Muscle layer of duodenum (tissue), 2 donors: ENCODE data around the gene LDB3.

Experiments used
- H3K27ac ChIP-seq: one replicate; pipeline ENCODE4 v1.7.0; 2013; ENCODE audit warnings: mild to moderate bottlenecking, low read length
- H3K27me3 ChIP-seq: one replicate; pipeline ENCODE4 v1.7.0; 2013; ENCODE audit warnings: low read depth, mild to moderate bottlenecking, control low read depth, low read length
- H3K36me3 ChIP-seq, 2 donors: one replicate each; pipeline ENCODE4 v1.7.0; 2013; ENCODE audit warnings: low read length in 2 of 2, control low read depth in 1 of 2, mild to moderate bottlenecking in 1 of 2; ENCODE audit not compliant: insufficient read depth in 2 of 2, control insufficient read depth in 1 of 2
- H3K4me1 ChIP-seq, 2 donors: one replicate each; pipeline ENCODE4 v1.7.0; 2013; ENCODE audit warnings: low read length in 2 of 2, mild to moderate bottlenecking in 2 of 2, control low read depth in 1 of 2, moderate library complexity in 1 of 2; ENCODE audit not compliant: insufficient read depth in 2 of 2, control insufficient read depth in 1 of 2
- H3K4me3 ChIP-seq, 2 donors: one replicate each; pipeline ENCODE4 v1.7.0; 2013; ENCODE audit warnings: low read length in 2 of 2, low read depth in 1 of 2, mild to moderate bottlenecking in 1 of 2
- H3K9me3 ChIP-seq, 2 donors: one replicate each; pipeline ENCODE4 v1.7.0; 2013; ENCODE audit warnings: low read length in 2 of 2, control low read depth in 1 of 2, mild to moderate bottlenecking in 1 of 2; ENCODE audit not compliant: control insufficient read depth in 1 of 2
- donor health status: healthy.

LDB3 gene

DNA sequence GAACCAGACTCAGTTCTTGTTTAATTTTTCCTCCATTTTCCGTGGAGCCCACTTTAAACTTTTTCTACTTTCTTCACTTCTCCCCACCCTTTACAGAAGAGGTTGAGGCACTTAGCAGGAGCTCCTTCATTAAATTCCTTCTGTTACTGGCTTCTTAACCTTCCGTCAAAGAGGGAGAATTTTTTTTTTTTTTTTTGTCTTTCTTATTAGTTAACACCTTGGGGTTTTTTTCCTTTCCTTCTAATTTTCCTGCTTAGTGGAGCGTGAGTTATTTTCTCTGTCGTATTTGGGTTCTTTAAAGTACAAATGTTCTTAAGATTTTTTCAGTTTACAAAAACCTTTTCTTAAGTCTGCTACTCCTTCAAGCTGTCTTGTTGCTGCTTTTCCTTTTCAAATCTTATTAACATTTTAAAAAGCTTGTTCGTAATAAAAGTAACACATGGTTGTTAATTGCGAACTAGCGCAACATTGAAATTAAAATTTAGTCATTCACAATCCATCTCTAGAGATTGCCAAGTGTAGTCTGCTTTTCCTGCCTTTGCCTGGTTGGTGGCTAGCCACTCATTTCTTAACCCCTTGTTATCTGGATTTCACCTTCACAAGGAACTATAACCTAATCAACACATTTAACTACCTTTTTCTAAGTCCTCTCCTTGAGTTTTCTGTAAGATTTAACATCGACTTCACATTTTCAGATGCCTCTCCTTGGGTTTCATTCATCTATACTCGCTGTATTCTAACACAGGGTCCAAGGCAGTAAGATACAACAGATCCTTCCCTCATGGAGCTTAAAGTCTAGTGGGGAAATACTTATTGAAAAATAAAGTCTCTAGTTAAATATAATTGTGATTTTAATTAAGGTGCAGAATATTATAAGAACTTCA, 90.1 kb downstream of the LDB3 start:
- Histone ChIP-seq H3K4me3 (peak overlapping the region; percentile 75 to 85), H3K9me3 (no peaks in the 10 kb centered on the region), H3K27ac (peak overlapping the region; percentile 97)

GRCh38 chr10:86759073-86759672, 90.9 kb downstream of the LDB3 start:
- Histone ChIP-seq H3K36me3 (peaks cover 0 to 4% of the 10 kb centered on the region in 2 donors), H3K27me3 (peaks cover 4% of the 10 kb centered on the region), H3K9me3 (no peaks in the 10 kb centered on the region), H3K27ac (peak overlapping the region; percentile 97), H3K4me3 (peak overlapping the region; percentile 75 to 85), H3K4me1 (peaks cover 0 to 10% of the 10 kb centered on the region in 2 donors)

More for the DNA sequence above, 90.1 kb downstream of the LDB3 start:
- Histone ChIP-seq H3K4me1 (peaks cover 0 to 14% of the 10 kb centered on the region in 2 donors), H3K27me3 (peaks cover 4% of the 10 kb centered on the region), H3K36me3 (peaks cover 0 to 4% of the 10 kb centered on the region in 2 donors)

GRCh38 chr10:86763404-86763803, 95.1 kb downstream of the LDB3 start:
- Histone ChIP-seq H3K4me1 (peaks cover 0 to 38% of the 10 kb centered on the region in 2 donors), H3K27me3 (no peaks in the 10 kb centered on the region), H3K9me3 (no peaks in the 10 kb centered on the region), H3K36me3 (no peaks in the 10 kb centered on the region), H3K4me3 (no peak overlapping the region), H3K27ac (no peak overlapping the region)

GRCh38 chr10:86765548-86765947, 97.2 kb downstream of the LDB3 start:
- Histone ChIP-seq H3K27ac (no peak overlapping the region), H3K4me3 (no peak overlapping the region), H3K4me1 (peaks cover 4 to 59% of the 10 kb centered on the region in 2 donors), H3K27me3 (no peaks in the 10 kb centered on the region), H3K9me3 (no peaks in the 10 kb centered on the region), H3K36me3 (no peaks in the 10 kb centered on the region)

DNA sequence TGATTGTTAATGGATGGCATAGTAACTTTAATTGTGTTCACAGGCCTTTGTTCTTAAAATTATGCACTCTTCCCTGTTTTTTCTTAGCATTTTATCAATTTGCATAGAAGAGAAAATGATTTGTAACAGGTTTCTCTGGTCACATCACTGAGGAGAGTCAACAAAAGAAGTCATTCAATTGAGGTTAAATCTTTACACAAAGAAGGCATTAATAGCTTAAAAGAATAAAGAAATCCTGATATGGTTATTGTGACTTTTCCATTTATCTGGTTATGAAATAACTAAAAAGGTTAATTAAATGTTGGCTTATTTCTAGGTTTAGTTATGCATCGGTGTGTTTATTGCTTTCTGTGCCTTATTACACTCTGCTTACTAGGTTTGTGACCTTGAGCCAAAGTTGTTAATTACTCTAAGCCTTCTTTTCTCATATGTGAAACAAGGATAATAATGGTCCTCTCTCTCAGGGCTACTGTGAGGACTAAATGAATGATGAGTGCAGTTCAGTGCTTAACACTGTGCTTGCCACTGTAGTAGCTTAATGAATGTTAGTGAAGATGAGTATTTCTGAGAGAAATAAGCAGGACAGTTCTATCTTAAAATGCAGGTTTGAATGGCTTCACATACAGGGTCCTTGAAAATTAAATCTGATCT, 100.2 kb downstream of the LDB3 start:
- H3K36me3 ChIP-seq: no peaks in the 10 kb centered on the region
- H3K4me3 ChIP-seq: no peak overlapping the region
- no peaks in the 10 kb centered on the region for H3K27me3 ChIP-seq
- no peaks in the 10 kb centered on the region for H3K9me3 ChIP-seq
- peaks cover 4 to 53% of the 10 kb centered on the region in 2 donors for H3K4me1 ChIP-seq
- no peak overlapping the region for H3K27ac ChIP-seq

- Histone ChIP-seq H3K27me3 (no peaks in the 10 kb centered on the region), H3K36me3 (no peaks in the 10 kb centered on the region), H3K4me3 (no peak overlapping the region), H3K9me3 (no peaks in the 10 kb centered on the region), H3K4me1 (peaks cover 4 to 51% of the 10 kb centered on the region in 2 donors), H3K27ac (no peak overlapping the region)
These were observed 101.7 kb downstream of the LDB3 start for GRCh38 chr10:86769991-86770390.

- H3K27ac ChIP-seq: no peak overlapping the region
These were observed 102.2 kb downstream of the LDB3 start for GRCh38 chr10:86770412-86770960.

GRCh38 chr10:86773498-86773897, 105.2 kb downstream of the LDB3 start:
- H3K27ac ChIP-seq: no peak overlapping the region
- no peaks in the 10 kb centered on the region for H3K9me3 ChIP-seq
- no peaks in the 10 kb centered on the region for H3K27me3 ChIP-seq
- no peak overlapping the region for H3K4me3 ChIP-seq
- H3K4me1 ChIP-seq: peaks cover 7 to 39% of the 10 kb centered on the region in 2 donors
- H3K36me3 ChIP-seq: no peaks in the 10 kb centered on the region

More at GRCh38 chr10:86770412-86770960, 102.2 kb downstream of the LDB3 start:
- H3K36me3 ChIP-seq: no peaks in the 10 kb centered on the region
- H3K4me3 ChIP-seq: no peak overlapping the region
- peaks cover 4 to 49% of the 10 kb centered on the region in 2 donors for H3K4me1 ChIP-seq
- H3K27me3 ChIP-seq: no peaks in the 10 kb centered on the region
- H3K9me3 ChIP-seq: no peaks in the 10 kb centered on the region

DNA sequence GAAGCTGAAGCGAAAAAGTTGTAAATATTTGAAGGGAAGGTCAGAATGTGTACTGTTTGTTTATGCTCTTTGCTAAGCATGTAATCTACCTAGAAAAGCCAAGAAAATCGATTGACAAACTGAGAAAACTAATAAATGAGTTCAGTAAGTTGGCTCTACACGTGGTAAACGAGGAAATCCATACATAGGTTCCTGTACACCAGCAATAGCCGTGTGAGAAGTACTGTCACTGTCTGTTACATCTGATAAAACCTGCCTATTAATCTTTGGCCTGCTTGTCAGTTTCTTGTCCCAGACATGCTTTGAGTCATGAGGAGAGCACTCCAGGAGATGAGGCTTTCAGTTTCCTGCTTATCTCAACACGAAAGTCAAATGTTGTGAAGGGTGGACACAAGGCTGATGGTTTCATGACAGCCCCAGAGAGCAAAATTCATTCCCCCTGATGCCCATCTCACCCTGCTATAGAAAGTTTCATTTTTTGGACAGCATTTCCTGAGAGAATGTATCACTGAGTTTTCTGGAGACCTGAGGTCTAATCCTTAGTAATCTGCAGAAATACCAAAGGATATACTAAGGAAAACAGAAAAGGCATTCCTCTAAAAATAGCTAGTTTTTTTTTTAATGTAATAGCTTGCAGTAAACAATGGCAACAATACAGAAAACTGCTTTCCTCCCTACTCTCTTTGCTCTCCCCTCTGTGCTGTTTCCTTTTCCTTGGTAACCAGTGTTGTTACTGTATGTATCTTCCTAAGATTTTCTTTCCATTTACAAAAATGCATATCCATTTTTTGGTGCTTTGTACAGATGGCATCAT, 107.0 kb downstream of the LDB3 start:
- Histone ChIP-seq H3K27me3 (no peaks in the 10 kb centered on the region), H3K4me3 (no peak overlapping the region), H3K36me3 (no peaks in the 10 kb centered on the region), H3K27ac (no peak overlapping the region), H3K9me3 (no peaks in the 10 kb centered on the region), H3K4me1 (peaks cover 3 to 30% of the 10 kb centered on the region in 2 donors)

DNA sequence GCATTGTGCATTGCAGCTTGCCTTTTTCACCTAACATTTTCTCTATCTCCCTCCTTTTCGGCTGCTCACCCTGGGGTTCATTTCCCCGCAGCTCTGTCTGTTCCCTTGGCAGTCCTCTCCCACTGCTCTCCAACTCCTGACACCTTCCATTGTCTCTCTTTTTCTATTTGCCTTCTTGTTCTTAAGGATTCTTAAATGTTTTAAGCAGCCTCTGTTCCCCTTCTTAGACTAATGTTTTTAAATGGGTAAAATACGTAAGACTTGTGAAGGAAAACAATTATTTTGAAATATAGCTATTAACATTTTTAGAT, 107.5 kb downstream of the LDB3 start:
- Histone ChIP-seq H3K4me1 (peaks cover 3 to 28% of the 10 kb centered on the region in 2 donors), H3K27me3 (no peaks in the 10 kb centered on the region), H3K4me3 (no peak overlapping the region), H3K9me3 (no peaks in the 10 kb centered on the region), H3K36me3 (no peaks in the 10 kb centered on the region), H3K27ac (no peak overlapping the region)
